ENCODE results near the gene AFF1.
A peak's percentile ranks its signal among the peaks of the same experiment; 100 is the strongest.

AFF1 gene

DNA sequence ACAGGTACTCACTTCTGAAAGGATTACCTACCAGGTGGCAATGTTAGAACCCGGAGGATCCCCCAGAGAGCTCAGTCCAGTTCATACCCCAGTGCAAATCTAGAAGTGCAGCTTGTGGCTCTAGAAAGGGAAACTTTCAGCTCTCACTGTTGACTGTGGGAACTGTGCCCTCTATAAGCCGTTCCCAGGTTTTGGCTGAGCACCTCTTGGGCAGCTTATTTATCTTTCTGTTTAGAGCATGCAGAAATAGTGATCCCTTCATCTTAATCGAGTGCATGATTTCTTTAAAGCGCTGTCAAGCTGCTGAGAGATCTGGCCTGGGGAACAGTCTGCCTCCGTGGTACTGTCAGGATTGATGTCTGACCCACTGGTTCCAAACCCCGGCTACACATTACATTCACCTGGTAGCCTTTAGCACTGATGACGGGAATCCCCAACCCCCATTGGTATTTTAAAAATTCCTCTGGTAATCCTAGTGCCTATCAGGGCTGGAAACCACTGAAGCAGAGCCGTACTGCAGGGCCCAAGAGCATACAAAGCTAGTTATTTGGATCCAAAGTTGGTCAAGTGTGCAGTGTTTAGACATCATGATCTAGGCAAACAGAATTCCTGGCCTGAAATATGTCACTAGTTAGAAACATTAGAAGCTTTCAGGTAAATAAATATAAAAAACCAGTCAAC is 182.4 kb downstream of the AFF1 start:
- Histone ChIP-seq H3K4me3 (ENCODE audit: low read length in 2 of 2) (peak overlapping the region in 1 of 2 donors; percentile 35), H3K27ac (ENCODE audit: low read length) (peak overlapping the region; percentile 97), H3K9me3 (ENCODE audit: control insufficient read depth in 2 of 2, low read length in 2 of 2) (no peaks in the 10 kb centered on the region), H3K4me1 (ENCODE audit: control insufficient read depth, insufficient read depth, low read length) (peaks cover 46% of the 10 kb centered on the region), H3K27me3 (ENCODE audit: control insufficient read depth in 1 of 2, insufficient read depth in 2 of 2, low read length in 2 of 2) (no peaks in the 10 kb centered on the region), H3K36me3 (ENCODE audit: control insufficient read depth in 2 of 2, insufficient read depth in 2 of 2, low read length in 2 of 2) (peaks cover 15 to 24% of the 10 kb centered on the region in 2 donors), H3K9ac (ENCODE audit: low read length in 2 of 2) (peak overlapping the region in 1 of 2 donors; percentile 42)

DNA sequence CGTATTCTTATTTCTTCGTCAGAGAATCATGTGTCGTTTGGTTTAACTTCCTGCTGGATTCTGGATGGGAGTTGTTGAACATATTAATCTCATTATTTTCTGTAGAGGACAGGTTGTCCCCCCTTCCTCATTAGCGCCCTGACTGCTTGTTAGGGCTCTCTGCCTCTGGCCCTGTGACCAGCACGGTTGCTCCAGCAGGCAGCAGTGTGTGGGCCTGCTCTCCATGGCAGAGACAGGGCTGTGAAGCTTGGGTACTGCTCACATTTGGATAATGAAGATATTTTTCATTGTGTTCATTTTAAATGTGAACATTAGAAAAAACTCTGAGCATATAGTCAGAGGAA is 182.9 kb downstream of the AFF1 start:
- Histone ChIP-seq H3K27ac (ENCODE audit: low read length) (peak overlapping the region; percentile 97), H3K4me1 (ENCODE audit: control insufficient read depth, insufficient read depth, low read length) (peaks cover 51% of the 10 kb centered on the region), H3K4me3 (ENCODE audit: low read length in 2 of 2) (no peak overlapping the region), H3K27me3 (ENCODE audit: control insufficient read depth in 1 of 2, insufficient read depth in 2 of 2, low read length in 2 of 2) (no peaks in the 10 kb centered on the region), H3K9ac (ENCODE audit: low read length in 2 of 2) (no peak overlapping the region), H3K36me3 (ENCODE audit: control insufficient read depth in 2 of 2, insufficient read depth in 2 of 2, low read length in 2 of 2) (peaks cover 15 to 24% of the 10 kb centered on the region in 2 donors), H3K9me3 (ENCODE audit: control insufficient read depth in 2 of 2, low read length in 2 of 2) (no peaks in the 10 kb centered on the region)

DNA sequence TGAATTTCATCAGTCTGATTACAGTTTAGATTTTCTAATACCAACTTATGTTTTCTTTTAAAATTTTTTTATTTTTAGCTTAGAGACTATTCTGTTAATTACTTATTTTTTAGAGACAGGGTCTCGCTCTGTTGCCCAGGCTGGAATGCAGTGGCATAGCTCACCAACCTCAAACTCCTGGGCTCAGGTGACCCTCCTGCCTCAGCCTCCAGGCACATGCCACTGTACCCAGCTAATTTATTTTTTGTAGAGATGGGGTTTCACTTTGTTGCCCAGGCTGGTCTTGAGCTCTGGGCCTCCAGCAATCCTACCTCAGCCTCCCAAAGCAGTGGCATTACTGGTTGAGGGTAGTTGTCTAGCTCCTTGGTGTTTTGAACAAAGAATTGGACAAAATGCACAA is 183.6 kb downstream of the AFF1 start:
- no peaks in the 10 kb centered on the region for H3K9me3 ChIP-seq (ENCODE audit: control insufficient read depth in 2 of 2, low read length in 2 of 2)
- H3K27ac ChIP-seq (ENCODE audit: low read length) = peak overlapping the region; percentile 97
- peaks cover 15 to 19% of the 10 kb centered on the region in 2 donors for H3K36me3 ChIP-seq (ENCODE audit: control insufficient read depth in 2 of 2, insufficient read depth in 2 of 2, low read length in 2 of 2)
- H3K4me3 ChIP-seq (ENCODE audit: low read length in 2 of 2) = no peak overlapping the region
- H3K4me1 ChIP-seq (ENCODE audit: control insufficient read depth, insufficient read depth, low read length) = peaks cover 58% of the 10 kb centered on the region
- H3K9ac ChIP-seq (ENCODE audit: low read length in 2 of 2) = no peak overlapping the region
- H3K27me3 ChIP-seq (ENCODE audit: control insufficient read depth in 1 of 2, insufficient read depth in 2 of 2, low read length in 2 of 2) = no peaks in the 10 kb centered on the region

DNA sequence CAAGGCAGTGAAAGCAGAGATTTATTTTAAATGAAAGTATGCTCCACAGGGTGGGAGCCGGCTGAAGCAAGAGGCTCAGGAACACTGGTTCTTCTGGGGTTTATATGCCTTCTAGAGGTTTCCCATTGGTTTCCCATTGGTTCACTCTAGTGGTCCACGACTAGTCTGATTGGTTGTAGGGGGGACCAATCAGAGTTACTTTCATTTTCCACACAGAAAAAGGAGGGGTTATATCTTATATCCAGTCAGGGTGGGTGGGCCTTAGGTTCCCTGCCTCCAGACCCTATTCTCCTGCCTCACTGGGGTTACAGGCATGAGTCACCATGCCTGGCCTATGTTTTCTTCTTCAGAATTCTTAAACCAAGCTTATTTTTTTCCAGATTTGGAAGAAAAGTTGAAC is 184.0 kb downstream of the AFF1 start:
- H3K4me3 ChIP-seq (ENCODE audit: low read length in 2 of 2) = peak overlapping the region in 1 of 2 donors; percentile 76
- H3K36me3 ChIP-seq (ENCODE audit: control insufficient read depth in 2 of 2, insufficient read depth in 2 of 2, low read length in 2 of 2) = peaks cover 15 to 16% of the 10 kb centered on the region in 2 donors
- no peak overlapping the region for H3K9ac ChIP-seq (ENCODE audit: low read length in 2 of 2)
- H3K4me1 ChIP-seq (ENCODE audit: control insufficient read depth, insufficient read depth, low read length) = peaks cover 58% of the 10 kb centered on the region
- peak overlapping the region; percentile 97 for H3K27ac ChIP-seq (ENCODE audit: low read length)
- no peaks in the 10 kb centered on the region for H3K9me3 ChIP-seq (ENCODE audit: control insufficient read depth in 2 of 2, low read length in 2 of 2)
- H3K27me3 ChIP-seq (ENCODE audit: control insufficient read depth in 1 of 2, insufficient read depth in 2 of 2, low read length in 2 of 2) = no peaks in the 10 kb centered on the region

DNA sequence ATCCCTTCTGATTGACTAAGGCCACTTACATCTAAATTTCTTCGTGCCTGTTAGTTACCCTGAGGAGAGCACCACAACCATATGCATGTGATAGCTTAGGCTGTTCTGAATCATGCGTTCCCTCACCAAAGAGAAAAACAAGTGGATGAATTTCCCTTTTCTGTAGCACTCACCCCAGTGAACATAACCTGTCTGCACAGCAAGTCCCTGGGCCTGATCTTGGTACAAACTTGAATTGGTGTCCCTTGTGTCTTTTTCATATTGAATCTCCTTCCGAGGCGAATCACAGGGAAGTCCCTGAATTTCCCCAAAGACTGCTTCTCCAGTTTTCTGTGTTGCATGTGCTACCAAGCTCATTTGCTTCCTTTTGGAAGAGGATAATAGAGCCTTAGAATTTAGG is 185.2 kb downstream of the AFF1 start:
- H3K36me3 ChIP-seq (ENCODE audit: control insufficient read depth in 2 of 2, insufficient read depth in 2 of 2, low read length in 2 of 2) = peaks cover 12 to 14% of the 10 kb centered on the region in 2 donors
- peak overlapping the region; percentile 39 to 76 for H3K4me3 ChIP-seq (ENCODE audit: low read length in 2 of 2)
- H3K27ac ChIP-seq (ENCODE audit: low read length) = peak overlapping the region; percentile 97
- no peaks in the 10 kb centered on the region for H3K27me3 ChIP-seq (ENCODE audit: control insufficient read depth in 1 of 2, insufficient read depth in 2 of 2, low read length in 2 of 2)
- peaks cover 58% of the 10 kb centered on the region for H3K4me1 ChIP-seq (ENCODE audit: control insufficient read depth, insufficient read depth, low read length)
- no peaks in the 10 kb centered on the region for H3K9me3 ChIP-seq (ENCODE audit: control insufficient read depth in 2 of 2, low read length in 2 of 2)
- peak overlapping the region; percentile 65 to 80 for H3K9ac ChIP-seq (ENCODE audit: low read length in 2 of 2)

DNA sequence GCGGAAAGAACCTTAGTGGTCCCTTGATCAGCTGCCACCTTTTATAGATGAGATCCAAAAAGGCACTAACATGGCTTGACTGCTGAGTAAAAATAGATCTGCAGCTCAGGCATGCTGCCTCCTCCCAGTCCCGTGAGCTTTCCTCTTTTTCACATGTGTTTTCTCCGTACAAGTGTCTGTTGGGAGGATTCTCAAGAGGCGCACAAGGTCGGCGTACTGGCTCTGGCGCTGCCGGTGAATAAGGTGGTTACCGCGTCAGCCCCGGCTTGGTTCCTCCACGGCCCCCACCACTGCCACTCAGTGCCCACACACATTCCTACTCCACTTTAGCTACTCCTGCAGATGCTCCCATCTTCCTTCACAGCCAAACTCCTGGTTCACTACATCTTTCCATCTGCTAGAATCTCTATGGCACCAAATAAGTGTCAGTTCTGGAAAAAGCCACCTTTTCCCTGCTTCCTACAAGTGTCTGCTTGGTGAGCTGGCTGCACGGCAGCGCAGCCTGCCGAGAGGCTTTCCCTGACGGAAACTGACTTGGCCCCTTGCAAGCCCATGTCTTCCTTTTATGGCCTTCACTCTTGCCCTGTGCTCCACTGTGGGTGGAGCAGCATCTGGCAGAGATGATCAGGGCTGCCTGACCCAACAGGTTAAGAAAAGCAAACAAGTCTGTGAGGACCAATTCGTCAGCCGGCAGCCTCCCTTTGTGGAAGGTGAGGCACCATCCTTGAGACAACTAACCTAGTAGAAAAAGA is 185.8 kb downstream of the AFF1 start:
- peak overlapping the region; percentile 65 to 80 for H3K9ac ChIP-seq (ENCODE audit: low read length in 2 of 2)
- no peaks in the 10 kb centered on the region for H3K9me3 ChIP-seq (ENCODE audit: control insufficient read depth in 2 of 2, low read length in 2 of 2)
- H3K27me3 ChIP-seq (ENCODE audit: control insufficient read depth in 1 of 2, insufficient read depth in 2 of 2, low read length in 2 of 2) = no peaks in the 10 kb centered on the region
- H3K36me3 ChIP-seq (ENCODE audit: control insufficient read depth in 2 of 2, insufficient read depth in 2 of 2, low read length in 2 of 2) = peaks cover 9 to 16% of the 10 kb centered on the region in 2 donors
- peak overlapping the region; percentile 97 for H3K27ac ChIP-seq (ENCODE audit: low read length)
- H3K4me1 ChIP-seq (ENCODE audit: control insufficient read depth, insufficient read depth, low read length) = peaks cover 58% of the 10 kb centered on the region
- H3K4me3 ChIP-seq (ENCODE audit: low read length in 2 of 2) = peak overlapping the region; percentile 39 to 76

DNA sequence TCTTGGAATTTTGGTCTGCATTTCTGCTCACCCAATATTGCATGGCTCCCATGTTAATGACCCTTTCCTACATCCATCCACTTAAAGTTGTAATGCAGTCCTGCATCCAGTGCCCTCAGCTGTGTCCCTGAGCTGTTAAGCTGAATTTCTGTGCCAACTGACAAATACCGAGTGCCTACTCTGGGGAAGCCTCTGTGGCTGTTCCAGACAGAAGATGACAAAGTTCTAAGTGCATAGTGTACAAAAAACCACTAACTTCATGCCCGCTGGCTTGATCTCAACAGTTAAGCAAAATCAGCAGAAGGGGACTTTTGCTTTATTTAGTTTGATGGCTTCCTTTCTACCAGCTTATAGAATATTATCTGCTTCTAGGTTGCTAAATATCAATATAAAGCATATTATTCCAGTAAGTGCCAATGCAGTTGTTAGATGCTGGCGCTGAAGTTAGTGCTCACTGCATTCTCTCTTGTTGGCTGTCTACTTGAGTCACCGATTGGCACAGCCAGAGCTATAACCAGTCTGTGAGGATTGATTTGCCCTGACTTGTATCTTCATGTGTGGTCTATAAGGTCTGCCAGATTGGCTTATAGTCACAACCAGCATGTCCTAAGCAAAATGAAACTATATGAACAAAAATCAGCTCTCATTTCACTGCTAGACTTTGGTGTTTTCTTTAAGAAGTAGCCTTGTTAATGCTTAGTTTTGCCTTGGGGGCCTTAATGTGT is 186.7 kb downstream of the AFF1 start:
- H3K36me3 ChIP-seq (ENCODE audit: control insufficient read depth in 2 of 2, insufficient read depth in 2 of 2, low read length in 2 of 2) = peaks cover 13 to 20% of the 10 kb centered on the region in 2 donors
- H3K4me3 ChIP-seq (ENCODE audit: low read length in 2 of 2) = peak overlapping the region; percentile 39 to 76
- no peaks in the 10 kb centered on the region for H3K9me3 ChIP-seq (ENCODE audit: control insufficient read depth in 2 of 2, low read length in 2 of 2)
- peak overlapping the region; percentile 58 to 65 for H3K9ac ChIP-seq (ENCODE audit: low read length in 2 of 2)
- H3K27ac ChIP-seq (ENCODE audit: low read length) = peak overlapping the region; percentile 97
- H3K4me1 ChIP-seq (ENCODE audit: control insufficient read depth, insufficient read depth, low read length) = peaks cover 57% of the 10 kb centered on the region
- no peaks in the 10 kb centered on the region for H3K27me3 ChIP-seq (ENCODE audit: control insufficient read depth in 1 of 2, insufficient read depth in 2 of 2, low read length in 2 of 2)

DNA sequence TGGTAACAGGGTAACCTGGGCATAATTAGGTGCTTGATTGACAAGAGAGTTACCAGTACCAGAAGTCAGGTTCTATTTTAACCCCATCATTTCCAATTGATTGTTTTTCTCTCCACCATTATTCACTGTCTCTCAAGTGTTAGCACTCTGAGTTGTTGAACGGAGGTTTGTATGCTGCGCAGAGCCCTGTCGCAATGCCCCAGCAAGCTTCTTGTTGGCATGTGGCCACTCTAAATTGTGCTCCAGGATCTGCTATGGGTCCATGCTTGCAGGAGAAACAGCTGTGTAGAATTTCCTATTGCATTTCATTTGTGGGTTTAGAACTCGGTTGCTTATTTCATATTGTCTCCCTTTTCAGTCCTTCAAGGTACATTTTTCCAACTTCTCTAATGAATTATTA is 187.4 kb downstream of the AFF1 start:
- Histone ChIP-seq H3K36me3 (ENCODE audit: control insufficient read depth in 2 of 2, insufficient read depth in 2 of 2, low read length in 2 of 2) (peaks cover 15 to 18% of the 10 kb centered on the region in 2 donors), H3K4me3 (ENCODE audit: low read length in 2 of 2) (peak overlapping the region in 1 of 2 donors; percentile 76), H3K4me1 (ENCODE audit: control insufficient read depth, insufficient read depth, low read length) (peaks cover 50% of the 10 kb centered on the region), H3K27me3 (ENCODE audit: control insufficient read depth in 1 of 2, insufficient read depth in 2 of 2, low read length in 2 of 2) (no peaks in the 10 kb centered on the region), H3K27ac (ENCODE audit: low read length) (peak overlapping the region; percentile 97), H3K9ac (ENCODE audit: low read length in 2 of 2) (peak overlapping the region; percentile 4 to 58), H3K9me3 (ENCODE audit: control insufficient read depth in 2 of 2, low read length in 2 of 2) (no peaks in the 10 kb centered on the region)

DNA sequence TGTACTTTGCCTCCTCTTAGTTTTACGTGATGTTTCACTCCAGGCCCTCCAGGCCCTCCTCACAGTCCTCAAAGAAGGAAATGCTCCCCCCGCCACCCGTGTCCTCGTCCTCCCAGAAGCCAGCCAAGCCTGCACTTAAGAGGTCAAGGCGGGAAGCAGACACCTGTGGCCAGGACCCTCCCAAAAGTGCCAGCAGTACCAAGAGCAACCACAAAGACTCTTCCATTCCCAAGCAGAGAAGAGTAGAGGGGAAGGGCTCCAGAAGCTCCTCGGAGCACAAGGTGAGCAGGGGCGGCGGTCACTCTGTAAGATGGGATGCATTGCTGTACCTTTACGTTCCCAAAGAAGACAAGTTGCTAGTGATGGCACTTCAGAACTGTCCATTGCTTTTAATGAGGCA is 191.2 kb downstream of the AFF1 start:
- H3K27me3 ChIP-seq (ENCODE audit: control insufficient read depth in 1 of 2, insufficient read depth in 2 of 2, low read length in 2 of 2) = no peaks in the 10 kb centered on the region
- H3K36me3 ChIP-seq (ENCODE audit: control insufficient read depth in 2 of 2, insufficient read depth in 2 of 2, low read length in 2 of 2) = peaks cover 36 to 44% of the 10 kb centered on the region in 2 donors
- no peak overlapping the region for H3K4me3 ChIP-seq (ENCODE audit: low read length in 2 of 2)
- H3K9ac ChIP-seq (ENCODE audit: low read length in 2 of 2) = no peak overlapping the region
- H3K27ac ChIP-seq (ENCODE audit: low read length) = no peak overlapping the region
- H3K9me3 ChIP-seq (ENCODE audit: control insufficient read depth in 2 of 2, low read length in 2 of 2) = no peaks in the 10 kb centered on the region
- H3K4me1 ChIP-seq (ENCODE audit: control insufficient read depth, insufficient read depth, low read length) = peaks cover 23% of the 10 kb centered on the region

DNA sequence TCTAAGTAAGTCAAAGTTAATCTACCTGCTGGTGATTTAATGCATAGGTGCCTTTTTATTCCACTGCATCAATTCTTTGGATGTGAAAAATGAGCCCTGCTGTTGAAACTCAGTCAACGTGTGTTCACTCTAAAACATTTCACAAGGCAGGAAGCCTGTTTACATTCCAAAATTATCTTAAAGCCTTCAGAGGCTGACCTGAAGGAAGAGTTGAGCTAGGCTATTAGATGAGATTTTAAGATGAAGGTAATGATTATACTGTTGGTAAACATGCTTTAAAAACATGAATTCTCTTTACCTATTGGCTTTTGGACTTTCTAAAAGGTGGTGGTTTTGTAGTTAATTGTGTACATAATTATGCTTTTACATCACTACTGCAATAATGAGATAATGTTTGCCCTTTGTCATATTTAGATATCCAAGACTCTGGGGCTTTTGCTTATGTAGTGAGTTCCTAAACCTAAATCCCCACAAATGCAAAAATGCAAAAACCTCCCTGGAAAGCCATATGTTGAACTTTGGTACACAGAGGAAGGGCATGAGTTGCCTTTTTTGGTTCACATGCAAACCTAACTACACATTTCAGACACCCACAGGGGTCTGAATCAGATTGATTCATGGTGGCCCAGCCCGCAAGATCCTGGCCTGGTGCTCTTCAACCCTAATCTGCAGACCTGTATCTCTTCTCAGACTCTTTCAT is 193.3 kb downstream of the AFF1 start:
- Histone ChIP-seq H3K4me1 (ENCODE audit: control insufficient read depth, insufficient read depth, low read length) (peaks cover 2% of the 10 kb centered on the region), H3K9me3 (ENCODE audit: control insufficient read depth in 2 of 2, low read length in 2 of 2) (no peaks in the 10 kb centered on the region), H3K9ac (ENCODE audit: low read length in 2 of 2) (no peak overlapping the region), H3K27me3 (ENCODE audit: control insufficient read depth in 1 of 2, insufficient read depth in 2 of 2, low read length in 2 of 2) (no peaks in the 10 kb centered on the region), H3K27ac (ENCODE audit: low read length) (no peak overlapping the region), H3K36me3 (ENCODE audit: control insufficient read depth in 2 of 2, insufficient read depth in 2 of 2, low read length in 2 of 2) (peaks cover 52 to 56% of the 10 kb centered on the region in 2 donors), H3K4me3 (ENCODE audit: low read length in 2 of 2) (no peak overlapping the region)
